Activated naive CD8-positive, alpha-beta T cell (primary cell): ENCODE measurements around the gene HDHD3.
"Not testable (repeated sequence)": the region's sequence is repeated elsewhere in the genome, so short reads cannot be mapped to it uniquely, and the experiment has no call there.

Source experiments
- H3K27ac Mint-ChIP-seq: one replicate; pipeline ENCODE4 v1.8.0; 2021; ENCODE audit warnings: mixed read lengths
- H3K27me3 Mint-ChIP-seq: one replicate; pipeline ENCODE4 v1.8.0; 2021; ENCODE audit warnings: mixed read lengths
- H3K36me3 Mint-ChIP-seq: one replicate; pipeline ENCODE4 v1.8.0; 2021; ENCODE audit warnings: mixed read lengths
- H3K4me1 Mint-ChIP-seq: one replicate; pipeline ENCODE4 v1.8.0; 2021; ENCODE audit warnings: low read depth, mixed read lengths
- H3K4me3 Mint-ChIP-seq: one replicate; pipeline ENCODE4 v1.8.0; 2021; ENCODE audit warnings: mild to moderate bottlenecking, mixed read lengths
- H3K9me3 Mint-ChIP-seq: one replicate; pipeline ENCODE4 v1.8.0; 2021; ENCODE audit warnings: low read depth, mixed read lengths

The HDHD3 gene

GRCh38 chr9:113375057-113376023 is 1.4 kb downstream of the HDHD3 start:
- no peaks in the 10 kb centered on the region for H3K9me3 Mint-ChIP-seq
- peaks cover 3% of the 10 kb centered on the region for H3K36me3 Mint-ChIP-seq
- no peaks in the 10 kb centered on the region for H3K27me3 Mint-ChIP-seq
- peaks cover 14% of the 10 kb centered on the region for H3K4me1 Mint-ChIP-seq
- H3K27ac Mint-ChIP-seq, result peak overlapping the region; percentile 86
- H3K4me3 Mint-ChIP-seq, result peak overlapping the region; percentile 89

- Mint-ChIP-seq H3K9me3 (no peaks in the 10 kb centered on the region), H3K36me3 (peaks cover 3% of the 10 kb centered on the region), H3K4me1 (peaks cover 14% of the 10 kb centered on the region), H3K27me3 (no peaks in the 10 kb centered on the region), H3K27ac (no peak overlapping the region), H3K4me3 (no peak overlapping the region)
Observed at GRCh38 chr9:113373676-113374392, 3.0 kb downstream of the HDHD3 start.

GRCh38 chr9:113373256-113373655 is 3.5 kb downstream of the HDHD3 start:
- Mint-ChIP-seq H3K9me3 (no peaks in the 10 kb centered on the region), H3K27me3 (no peaks in the 10 kb centered on the region), H3K27ac (peak overlapping the region; percentile 41), H3K4me3 (no peak overlapping the region), H3K36me3 (peaks cover 3% of the 10 kb centered on the region), H3K4me1 (peaks cover 14% of the 10 kb centered on the region)

- no peaks in the 10 kb centered on the region for H3K27me3 Mint-ChIP-seq
- H3K4me1 Mint-ChIP-seq, result peaks cover 14% of the 10 kb centered on the region
- peaks cover 3% of the 10 kb centered on the region for H3K36me3 Mint-ChIP-seq
- no peak overlapping the region for H3K4me3 Mint-ChIP-seq
- no peak overlapping the region for H3K27ac Mint-ChIP-seq
- no peaks in the 10 kb centered on the region for H3K9me3 Mint-ChIP-seq
Observed at GRCh38 chr9:113372059-113372458, 4.7 kb downstream of the HDHD3 start.

- Mint-ChIP-seq H3K4me1 (peaks cover 14% of the 10 kb centered on the region), H3K4me3 (no peak overlapping the region), H3K27ac (no peak overlapping the region), H3K36me3 (peaks cover 3% of the 10 kb centered on the region), H3K27me3 (no peaks in the 10 kb centered on the region), H3K9me3 (no peaks in the 10 kb centered on the region)
Observed at GRCh38 chr9:113370806-113371325, 5.9 kb downstream of the HDHD3 start.

GRCh38 chr9:113369855-113370140 is 7.0 kb downstream of the HDHD3 start:
- Mint-ChIP-seq H3K27me3 (no peaks in the 10 kb centered on the region), H3K27ac (no peak overlapping the region), H3K9me3 (no peaks in the 10 kb centered on the region), H3K4me1 (peaks cover 4% of the 10 kb centered on the region), H3K4me3 (no peak overlapping the region), H3K36me3 (peaks cover 3% of the 10 kb centered on the region)

- Mint-ChIP-seq H3K4me1 (no peaks in the 10 kb centered on the region), H3K9me3 (no peaks in the 10 kb centered on the region), H3K27ac (no peak overlapping the region), H3K4me3 (no peak overlapping the region), H3K27me3 (no peaks in the 10 kb centered on the region), H3K36me3 (no peaks in the 10 kb centered on the region)
Observed at GRCh38 chr9:113368982-113369854, 7.6 kb downstream of the HDHD3 start.

- Mint-ChIP-seq H3K27me3 (no peaks in the 10 kb centered on the region), H3K4me3 (no peak overlapping the region), H3K27ac (no peak overlapping the region), H3K9me3 (no peaks in the 10 kb centered on the region), H3K4me1 (no peaks in the 10 kb centered on the region), H3K36me3 (no peaks in the 10 kb centered on the region)
Observed at GRCh38 chr9:113368348-113368981, 8.3 kb downstream of the HDHD3 start.

- not testable (repeated sequence) for H3K36me3 Mint-ChIP-seq, H3K4me1 Mint-ChIP-seq, H3K27ac Mint-ChIP-seq, H3K27me3 Mint-ChIP-seq, H3K4me3 Mint-ChIP-seq, H3K9me3 Mint-ChIP-seq
Observed at GRCh38 chr9:113365652-113366051, 11.1 kb downstream of the HDHD3 start.

- H3K27me3 Mint-ChIP-seq, result no peaks in the 10 kb centered on the region
- H3K27ac Mint-ChIP-seq, result no peak overlapping the region
- peaks cover 4% of the 10 kb centered on the region for H3K4me1 Mint-ChIP-seq
Observed at GRCh38 chr9:113364951-113365350, 11.8 kb downstream of the HDHD3 start.

GRCh38 chr9:113363336-113363735 is 13.4 kb downstream of the HDHD3 start:
- H3K27me3 Mint-ChIP-seq, result no peaks in the 10 kb centered on the region
- H3K9me3 Mint-ChIP-seq, result no peaks in the 10 kb centered on the region
- no peak overlapping the region for H3K27ac Mint-ChIP-seq
- peaks cover 4% of the 10 kb centered on the region for H3K4me1 Mint-ChIP-seq
- no peak overlapping the region for H3K4me3 Mint-ChIP-seq
- H3K36me3 Mint-ChIP-seq, result no peaks in the 10 kb centered on the region

More at GRCh38 chr9:113364951-113365350, 11.8 kb downstream of the HDHD3 start:
- no peaks in the 10 kb centered on the region for H3K36me3 Mint-ChIP-seq
- H3K9me3 Mint-ChIP-seq, result no peaks in the 10 kb centered on the region
- no peak overlapping the region for H3K4me3 Mint-ChIP-seq

- H3K27ac Mint-ChIP-seq, result no peak overlapping the region
- no peak overlapping the region for H3K4me3 Mint-ChIP-seq
Observed at GRCh38 chr9:113361304-113362018, 15.3 kb downstream of the HDHD3 start.

GRCh38 chr9:113360242-113360842 is 16.4 kb downstream of the HDHD3 start:
- no peak overlapping the region for H3K4me3 Mint-ChIP-seq
- no peaks in the 10 kb centered on the region for H3K9me3 Mint-ChIP-seq
- no peak overlapping the region for H3K27ac Mint-ChIP-seq
- H3K36me3 Mint-ChIP-seq, result no peaks in the 10 kb centered on the region
- peaks cover 4% of the 10 kb centered on the region for H3K4me1 Mint-ChIP-seq
- peaks cover 1% of the 10 kb centered on the region for H3K27me3 Mint-ChIP-seq

More at GRCh38 chr9:113361304-113362018, 15.3 kb downstream of the HDHD3 start:
- H3K36me3 Mint-ChIP-seq, result no peaks in the 10 kb centered on the region
- H3K9me3 Mint-ChIP-seq, result no peaks in the 10 kb centered on the region
- peaks cover 4% of the 10 kb centered on the region for H3K4me1 Mint-ChIP-seq
- peaks cover 1% of the 10 kb centered on the region for H3K27me3 Mint-ChIP-seq
